HG02884 (cell line): Measurements from ENCODE around the gene DGUOK.
"Not testable (repeated sequence)": the region's sequence is repeated elsewhere in the genome, so short reads cannot be mapped to it uniquely, and the experiment has no call there.

Experiments
- ATAC-seq: cut with Tn5 transposase; IDR thresholded peaks from one replicate; pipeline ENCODE4 v1.9.1; 2021; ENCODE audit warnings: mild to moderate bottlenecking, moderate library complexity; ENCODE audit not compliant: unreplicated experiment

DGUOK gene

DNA sequence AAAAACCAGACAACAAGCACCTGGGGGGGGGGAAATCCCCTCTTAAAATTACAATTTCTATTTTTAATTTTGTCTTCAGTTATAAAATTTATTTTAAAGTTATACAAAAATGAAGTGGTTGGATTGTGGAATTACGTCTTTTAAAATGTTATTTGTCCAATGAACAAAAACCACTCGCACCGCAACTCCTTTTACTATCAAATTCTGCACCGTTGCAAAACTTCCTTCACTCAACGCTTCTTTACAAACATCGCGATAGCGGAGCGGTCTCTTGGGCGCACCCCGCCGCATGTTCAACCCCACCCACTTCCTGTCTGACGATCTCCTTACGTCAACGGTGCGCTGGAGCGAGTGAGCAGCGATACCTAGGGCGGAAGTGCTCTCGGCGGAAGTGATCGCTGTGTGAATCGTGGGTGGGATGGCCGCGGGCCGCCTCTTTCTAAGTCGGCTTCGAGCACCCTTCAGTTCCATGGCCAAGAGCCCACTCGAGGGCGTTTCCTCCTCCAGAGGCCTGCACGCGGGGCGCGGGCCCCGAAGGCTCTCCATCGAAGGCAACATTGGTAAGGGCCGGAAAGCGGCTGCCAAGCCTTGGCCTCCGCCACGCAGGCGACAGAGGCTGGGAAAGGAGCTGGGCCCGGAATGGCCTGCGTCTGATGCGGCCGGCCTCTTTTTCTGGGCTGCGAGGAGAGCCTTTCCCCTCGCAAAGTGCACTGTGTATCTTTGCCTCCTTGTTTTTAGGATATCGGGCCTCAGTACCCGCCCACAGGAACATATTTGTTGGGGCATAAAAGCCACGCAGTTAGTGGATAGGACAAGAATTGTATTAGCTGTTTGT lies at the start of gene DGUOK:
DGUOK (plus strand) TSS at position 388 of the 835 bp plus-strand sequence; CDS start at position 419, 31 bp downstream.
- ATAC-seq, result peak; percentile 98

DNA sequence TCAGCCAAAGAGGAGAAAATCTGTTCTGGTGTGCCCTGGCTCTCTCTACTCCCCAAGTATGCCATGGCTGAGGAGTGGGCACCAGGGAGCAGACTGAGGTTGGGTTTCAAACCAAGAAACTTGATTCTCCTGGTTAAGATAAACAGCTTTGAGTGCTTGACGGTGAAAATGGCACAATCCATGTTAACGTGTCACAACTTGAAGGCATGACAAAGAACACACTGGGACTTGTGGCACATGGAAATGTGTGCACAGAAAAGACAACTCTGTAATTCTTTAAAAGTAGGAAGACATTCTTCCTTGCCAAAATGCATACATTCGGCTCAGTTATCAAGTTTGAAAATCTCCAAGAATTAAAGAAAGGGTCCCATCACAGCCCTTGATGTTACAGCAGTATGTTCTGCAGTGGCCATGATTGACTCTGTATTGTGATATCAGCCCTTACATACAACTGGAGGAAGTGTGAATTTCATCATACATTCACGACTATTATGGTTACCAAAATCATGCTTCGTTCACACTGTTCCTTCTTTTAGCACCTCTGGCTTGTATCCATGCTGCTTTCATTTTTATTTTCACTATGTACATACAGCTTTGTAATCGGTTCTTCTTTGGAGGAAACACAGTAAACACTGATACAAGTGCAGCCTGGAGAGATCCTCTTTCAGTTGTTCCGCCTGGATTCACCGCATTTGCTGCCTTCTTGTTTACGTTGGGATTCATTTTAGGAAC lies 49.4 kb upstream of the DGUOK start:
- no peak for ATAC-seq

DNA sequence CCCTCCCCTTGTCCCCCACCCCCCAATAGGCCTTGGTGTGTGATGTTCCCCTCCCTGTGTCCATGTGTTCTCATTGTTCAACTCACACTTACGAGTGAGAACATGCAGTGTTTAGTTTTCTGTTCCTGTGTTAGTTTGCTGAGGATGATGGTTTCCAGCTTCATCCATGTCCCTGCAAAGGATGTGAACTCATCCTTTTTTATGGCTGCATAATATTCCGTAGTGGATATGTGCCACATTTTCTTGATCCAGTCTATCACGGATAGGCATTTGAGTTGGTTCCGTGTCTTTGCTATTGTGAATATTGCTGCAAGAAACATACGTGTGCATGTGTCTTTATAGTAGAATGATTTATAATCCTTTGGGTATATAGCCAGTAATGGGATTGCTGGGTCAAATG lies 48.7 kb upstream of the DGUOK start:
- not testable (repeated sequence) for ATAC-seq

DNA sequence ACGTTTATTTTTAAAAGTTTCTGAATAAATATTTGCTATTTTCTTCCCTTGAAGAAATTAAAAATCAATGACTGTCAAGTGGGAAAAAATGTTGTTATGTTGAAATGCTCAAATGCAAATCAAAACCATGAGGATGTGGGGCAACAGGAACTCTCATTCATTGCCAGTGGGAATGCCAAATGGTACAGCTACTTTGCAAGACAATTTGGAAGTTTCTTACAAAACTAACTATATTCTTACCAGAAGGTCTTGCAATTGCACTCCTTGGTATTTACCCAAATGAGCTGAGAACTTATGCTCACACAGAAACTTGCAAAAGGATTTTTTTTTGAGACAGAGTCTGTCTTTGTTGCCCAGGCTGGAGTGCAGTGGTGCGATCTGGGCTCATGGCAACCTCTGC lies 41.3 kb upstream of the DGUOK start:
- ATAC-seq, result no peak

DNA sequence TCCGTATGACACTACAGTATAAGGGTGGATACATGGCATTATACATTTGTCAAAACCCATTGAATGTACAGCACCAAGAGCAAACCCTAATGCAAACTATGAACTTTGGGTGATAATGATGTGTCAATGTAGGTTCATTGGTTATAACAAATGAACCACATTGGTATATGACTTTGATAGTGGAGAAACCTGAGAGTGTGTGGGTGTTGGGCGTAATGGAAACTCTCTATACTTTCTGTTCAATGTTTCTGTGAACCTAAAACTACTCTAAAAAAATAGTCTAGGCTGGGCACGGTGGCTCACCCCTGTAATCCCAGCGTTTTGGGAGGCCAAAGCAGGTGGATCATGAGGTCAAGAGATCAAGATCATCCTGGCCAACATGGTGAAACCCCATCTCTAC lies 40.3 kb upstream of the DGUOK start:
- ATAC-seq, result no peak

DNA sequence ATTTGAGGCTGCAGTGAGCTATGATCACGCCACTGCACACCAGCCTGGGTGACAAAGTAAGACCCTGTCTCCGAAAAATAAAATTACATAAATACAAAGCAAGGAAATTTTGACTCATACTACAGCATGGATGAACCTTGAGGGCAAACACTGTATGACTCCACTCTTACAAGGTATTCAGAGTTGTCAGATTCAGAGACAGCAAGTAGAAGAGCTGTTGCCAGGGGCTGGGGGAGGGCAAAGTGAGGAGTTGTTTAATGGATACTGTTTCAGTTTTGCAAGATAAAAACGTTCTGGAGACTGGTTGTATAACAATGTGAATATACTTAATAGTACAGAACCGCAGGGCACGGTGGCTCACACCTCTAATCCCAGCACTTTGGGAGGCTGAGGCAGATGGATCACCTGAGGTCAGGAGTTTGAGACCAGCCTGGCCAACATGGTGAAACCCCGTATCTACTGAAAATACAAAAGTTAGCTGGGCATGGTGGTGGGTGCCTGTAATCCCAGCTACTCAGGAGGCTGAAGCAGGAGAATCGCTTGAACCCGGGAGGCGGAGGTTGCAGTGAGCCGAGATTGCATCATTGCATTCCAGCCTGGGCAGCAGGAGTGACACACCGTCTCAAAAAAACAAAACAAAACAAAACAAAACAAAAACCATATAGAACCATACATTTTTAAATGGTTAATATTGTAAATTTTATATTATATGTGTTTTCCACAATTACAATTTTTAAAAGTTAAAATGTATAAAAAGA lies 38.9 kb upstream of the DGUOK start:
- not testable (repeated sequence) for ATAC-seq

DNA sequence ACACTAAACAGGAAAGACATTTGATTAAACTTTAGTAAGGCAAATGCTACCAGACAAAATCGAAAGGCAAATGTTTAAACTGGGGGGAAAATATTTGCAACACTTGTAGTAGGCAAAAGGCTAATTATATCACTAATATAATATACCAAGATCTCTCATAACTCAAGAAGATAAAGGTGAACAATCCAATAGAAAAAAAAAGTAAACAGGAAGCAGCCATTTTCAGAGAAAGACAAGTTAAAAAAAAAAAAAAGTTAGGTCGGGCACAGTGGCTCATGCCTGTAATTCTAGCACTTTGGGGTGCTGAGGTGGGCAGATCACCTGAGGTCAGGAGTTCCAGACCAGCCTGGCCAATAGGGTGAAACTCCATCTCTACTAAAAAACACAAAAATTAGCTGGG lies 38.3 kb upstream of the DGUOK start:
- ATAC-seq, result no peak

DNA sequence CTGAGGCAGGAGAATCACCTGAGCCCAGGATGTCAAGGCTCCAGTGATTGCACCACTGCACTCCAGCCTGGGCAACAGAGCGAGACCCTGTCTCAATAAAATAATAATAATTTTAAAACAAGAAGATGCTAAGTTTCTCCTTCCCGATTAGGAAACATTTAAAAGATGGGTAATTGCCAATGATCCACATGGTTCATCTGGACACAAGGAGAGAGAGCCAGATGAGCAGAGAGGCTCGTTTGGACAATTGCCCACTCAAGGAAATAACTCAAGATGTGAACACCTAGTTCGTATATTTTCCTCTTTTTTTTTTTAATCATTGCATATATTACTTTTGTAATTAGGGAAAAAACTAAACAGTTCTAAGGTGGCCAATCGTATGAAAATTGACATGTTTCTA lies 37.5 kb upstream of the DGUOK start:
- ATAC-seq, result no peak

DNA sequence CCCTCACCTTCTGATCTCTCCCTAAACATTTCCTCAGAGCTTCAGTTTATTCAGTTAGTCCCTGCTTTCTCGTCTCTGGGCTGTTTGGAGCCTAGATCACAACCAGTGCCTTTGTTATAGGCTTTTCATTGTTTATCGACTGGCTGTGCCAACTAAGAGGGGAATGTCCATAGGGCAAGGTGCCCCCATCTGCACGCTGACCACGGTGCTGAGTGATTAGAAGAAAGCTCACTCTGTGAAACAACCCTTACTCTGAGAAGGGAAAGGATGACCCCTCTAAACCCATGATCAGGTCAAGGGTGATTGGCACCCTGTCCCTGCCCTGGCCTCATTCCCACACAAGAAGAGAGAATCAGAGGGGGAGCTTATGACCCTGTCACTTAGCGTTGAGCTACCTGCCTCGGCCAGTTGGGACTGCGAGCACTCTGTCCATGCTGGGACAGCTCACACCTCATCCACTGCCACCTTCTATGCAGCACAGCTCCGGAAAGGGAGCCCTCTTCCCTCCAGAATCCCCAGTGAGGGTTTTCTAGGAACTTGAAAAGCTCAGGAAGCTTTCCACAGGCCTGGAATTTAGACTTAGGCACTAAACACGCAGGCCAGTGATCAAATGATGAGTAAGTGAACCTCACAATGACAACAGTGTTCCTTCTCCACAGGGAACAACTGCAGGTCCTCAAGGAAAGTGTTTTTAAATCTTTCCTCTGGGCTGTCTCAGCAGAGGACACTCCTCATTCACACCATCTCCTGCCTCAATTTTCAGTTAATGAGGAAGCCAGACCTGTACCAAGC lies 36.2 kb upstream of the DGUOK start:
- no peak for ATAC-seq

DNA sequence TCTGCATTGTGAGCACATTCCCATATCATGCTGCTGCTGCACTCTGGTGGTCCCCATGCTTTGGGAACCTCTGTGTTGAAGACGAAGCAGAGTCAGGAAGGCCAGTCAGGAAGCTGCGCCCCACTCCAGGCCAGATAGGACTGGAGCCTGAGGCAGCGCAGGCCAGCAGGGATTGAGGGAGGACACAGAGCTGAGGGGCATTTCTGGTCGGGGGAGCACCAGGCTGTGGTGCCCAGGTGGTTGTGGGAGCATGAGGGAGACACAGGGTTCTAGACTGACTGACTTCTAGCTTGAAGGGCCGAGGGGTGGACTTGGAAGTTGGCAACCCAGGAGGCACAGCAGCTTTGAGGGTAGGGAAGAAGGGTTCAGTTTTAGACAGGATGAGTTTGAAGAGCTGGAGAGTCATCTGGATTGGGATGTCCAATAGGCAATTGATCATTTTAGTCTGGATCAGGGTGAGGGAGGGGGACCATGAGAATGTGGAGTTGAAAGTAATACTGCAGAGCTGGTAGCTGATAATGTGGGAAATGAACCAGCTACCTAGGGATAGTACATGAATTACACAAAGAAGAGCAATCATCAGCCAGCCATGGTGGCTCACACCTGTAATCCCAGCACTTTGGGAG lies 35.3 kb upstream of the DGUOK start:
- ATAC-seq, result no peak

DNA sequence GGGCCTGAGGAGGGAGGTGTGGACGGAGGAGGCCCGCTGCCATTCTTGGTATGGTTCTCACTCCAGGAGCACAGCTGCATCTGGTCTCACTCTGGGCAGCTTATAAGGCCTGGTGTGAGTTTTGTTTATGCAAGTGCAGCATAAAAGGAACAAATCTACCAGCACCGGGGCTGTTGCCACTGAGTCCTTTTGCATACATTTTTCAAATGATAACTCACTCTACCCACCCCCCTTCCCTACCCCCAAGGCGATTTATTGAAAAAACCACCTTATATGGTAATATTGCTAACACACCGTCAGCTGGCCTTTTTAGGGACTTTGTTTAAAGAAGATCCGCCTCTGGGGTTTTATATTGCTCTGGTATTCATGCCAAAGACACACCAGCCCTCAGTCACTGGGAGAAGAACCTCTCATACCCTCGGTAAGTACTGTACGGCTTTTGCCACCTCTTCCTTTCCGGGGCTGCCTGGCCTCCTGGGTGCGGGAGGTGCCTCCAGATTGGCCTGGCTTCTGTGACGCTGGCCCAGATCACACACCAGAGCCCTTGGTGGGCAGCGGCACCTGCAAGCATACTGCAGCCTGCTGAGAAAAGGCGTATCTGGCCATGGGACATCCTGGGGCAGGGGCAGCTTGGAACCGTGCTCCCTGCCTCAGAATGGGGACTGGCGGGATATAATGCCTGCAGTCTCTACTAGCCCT lies 33.9 kb upstream of the DGUOK start, which contains the start of gene ACTG2:
ACTG2 (plus strand) TSS at position 378 of the 699 bp plus-strand sequence. CDS start 8,304 bp downstream, outside the sequence.
- ATAC-seq, result no peak

DNA sequence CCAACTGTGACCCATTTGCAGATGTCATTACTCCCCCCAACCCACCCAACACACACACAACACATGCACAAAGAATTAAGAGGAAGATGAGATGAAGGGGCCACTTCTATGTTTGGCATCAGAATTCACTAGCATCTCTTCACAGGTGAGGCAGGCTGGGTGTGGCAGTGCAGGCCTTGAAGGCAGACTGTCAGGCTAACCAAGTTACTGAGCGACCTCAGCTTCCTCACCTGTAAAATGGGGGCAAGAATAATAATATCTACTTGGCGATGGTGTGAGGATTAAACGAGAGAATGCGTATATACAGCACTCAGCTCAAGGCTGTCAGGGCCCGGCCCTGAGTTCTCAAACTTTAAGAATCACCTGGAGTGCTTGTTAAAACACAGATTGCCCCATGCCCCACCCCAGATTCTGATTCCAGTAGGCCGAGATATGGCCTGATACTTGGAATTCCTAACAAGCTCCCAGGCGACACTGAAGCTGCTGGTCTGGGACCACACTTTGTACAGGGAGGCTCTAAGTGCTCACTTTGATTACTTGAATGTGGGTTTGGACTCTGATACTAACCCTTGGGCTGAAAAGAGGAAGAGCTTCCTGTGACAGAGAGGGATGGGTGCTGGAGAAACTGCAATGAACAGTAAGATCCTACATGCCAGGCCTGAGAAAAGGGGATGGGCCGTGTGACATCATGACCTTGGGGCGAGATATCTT lies 32.8 kb upstream of the DGUOK start:
- ATAC-seq, result no peak

DNA sequence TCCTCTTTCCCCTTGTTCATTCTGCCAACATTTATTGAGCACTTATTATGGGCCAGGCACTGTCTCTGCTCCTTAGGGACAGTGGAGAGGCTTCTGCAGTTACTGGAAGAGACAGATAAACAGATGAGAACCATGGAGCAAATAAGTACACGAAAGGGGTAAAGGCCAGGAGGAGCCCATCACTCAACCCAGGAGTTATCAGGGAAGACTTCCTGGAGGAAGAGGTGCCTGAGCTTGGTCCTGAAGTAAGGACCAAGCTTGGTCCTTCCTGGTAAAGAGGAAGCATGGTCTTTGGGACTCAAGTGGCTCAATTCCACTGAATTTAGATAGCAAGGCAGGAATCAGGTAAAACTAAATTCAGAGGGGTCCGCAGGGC lies 32.2 kb upstream of the DGUOK start:
- ATAC-seq, result no peak

DNA sequence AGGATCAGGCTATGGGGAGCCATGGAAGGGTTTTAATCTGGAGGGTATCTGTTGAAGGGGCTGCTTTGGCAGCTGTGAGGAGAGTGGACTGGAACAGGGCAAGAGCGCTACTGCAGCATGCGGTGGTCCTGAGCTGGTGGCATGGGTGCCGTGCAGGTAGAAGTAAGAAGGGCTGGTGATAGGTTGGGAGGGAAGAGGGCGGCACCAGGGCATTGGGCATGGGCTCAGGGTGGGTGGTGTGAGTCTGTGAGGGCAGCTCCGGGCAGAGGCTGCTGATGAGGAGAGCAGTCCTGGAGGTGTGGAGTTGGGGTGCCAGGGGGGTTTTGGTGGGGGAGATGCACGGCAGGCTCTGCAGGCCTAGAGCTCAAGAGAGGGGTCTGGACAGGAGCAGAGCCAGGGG lies 31.8 kb upstream of the DGUOK start:
- no peak for ATAC-seq

DNA sequence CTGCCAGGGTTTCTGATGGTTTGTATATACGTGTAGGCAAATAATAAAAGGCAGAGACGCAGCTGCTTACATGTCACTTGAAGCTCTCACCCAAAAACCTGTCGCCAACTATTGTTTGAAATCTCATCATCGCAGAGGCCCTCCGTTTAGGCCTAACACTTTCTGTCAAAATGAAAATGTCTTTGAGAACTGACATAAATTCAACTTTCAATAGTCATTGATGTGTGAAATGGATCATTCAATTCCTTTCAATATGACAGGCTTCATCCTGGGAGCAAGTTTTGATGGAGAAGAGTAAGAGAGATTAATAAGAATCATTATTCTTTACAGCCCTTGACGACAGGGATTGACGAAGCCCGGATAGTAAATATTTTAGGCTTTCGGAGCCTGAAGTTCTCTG lies 31.2 kb upstream of the DGUOK start:
- no peak for ATAC-seq

DNA sequence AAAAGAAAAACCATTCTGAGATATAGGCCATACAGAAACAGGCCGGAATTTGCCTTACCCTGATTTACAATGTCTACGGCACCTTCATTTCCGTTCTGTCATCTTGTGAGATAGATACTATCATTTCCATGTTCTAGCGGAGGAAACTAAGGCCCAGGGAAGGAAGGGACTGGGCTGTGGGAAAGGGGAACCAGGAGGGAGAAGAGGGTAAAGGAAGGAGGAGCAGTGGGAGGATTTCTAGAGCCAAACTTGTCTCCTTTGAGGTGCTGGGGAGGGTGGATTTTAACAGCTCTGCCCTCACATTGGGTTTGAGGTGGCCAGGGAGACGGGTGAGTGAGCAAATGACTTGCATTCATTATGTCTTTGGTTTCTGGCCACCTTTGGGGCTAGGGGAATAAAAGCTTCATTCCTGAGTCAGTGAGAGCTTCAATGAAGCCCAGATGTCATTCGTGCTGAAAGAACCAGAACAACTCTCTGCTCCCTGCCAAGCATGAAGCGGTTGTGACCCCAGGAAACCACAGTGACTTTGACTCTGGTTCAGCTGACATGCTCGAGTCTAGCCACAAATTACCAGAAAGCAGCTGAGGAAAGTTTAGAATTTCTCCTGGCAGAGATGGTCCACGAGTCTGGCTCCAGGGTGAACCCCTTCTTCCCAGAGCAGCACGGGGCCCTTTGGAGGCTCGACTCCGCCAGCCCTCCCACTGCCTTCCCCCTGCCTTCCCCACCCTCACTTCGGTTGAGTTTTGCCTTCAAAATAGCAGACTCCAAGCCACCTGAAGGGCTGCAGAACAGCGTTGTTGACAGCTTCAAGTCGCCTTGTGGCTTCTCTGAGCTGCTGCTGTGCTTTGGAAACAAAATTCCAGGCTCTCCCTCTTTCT lies 30.1 kb upstream of the DGUOK start:
- peak; percentile 66 for ATAC-seq

DNA sequence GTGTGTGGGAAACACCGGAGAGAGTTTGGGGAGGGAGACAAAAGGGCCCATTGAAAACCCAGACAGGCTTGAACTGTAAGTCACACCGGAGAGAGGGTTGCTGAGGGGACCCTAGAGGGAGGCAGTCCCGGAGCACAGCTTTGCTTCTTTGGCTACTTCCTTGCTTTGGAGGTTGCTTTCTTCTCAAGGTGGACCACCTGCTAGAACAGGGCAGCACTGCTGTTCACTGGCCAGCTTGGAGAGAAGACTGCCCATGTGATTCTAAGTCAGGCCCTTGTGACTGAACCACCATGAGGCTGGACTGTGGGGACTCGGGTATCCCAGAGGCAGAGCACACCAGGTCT lies 29.5 kb upstream of the DGUOK start:
- ATAC-seq, result no peak

DNA sequence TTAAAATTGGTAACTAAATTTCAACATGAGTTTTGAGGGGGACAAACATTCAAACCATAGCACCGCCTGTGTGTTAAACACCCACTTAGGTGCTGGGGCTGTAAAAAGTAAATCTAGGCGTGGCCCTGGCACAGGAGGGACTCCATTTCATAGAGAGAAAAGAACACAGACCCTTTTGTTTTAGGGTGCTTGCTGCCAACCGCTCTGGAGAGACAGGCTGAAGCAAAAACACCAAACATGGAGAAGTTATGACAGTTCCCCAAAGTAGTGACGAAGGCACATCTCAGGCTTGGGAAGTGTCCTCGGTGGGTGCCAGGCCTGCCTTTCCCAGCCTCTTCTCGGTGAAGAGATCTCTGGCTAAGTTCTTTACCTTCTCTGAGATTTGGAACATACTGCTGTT lies 28.7 kb upstream of the DGUOK start:
- ATAC-seq, result no peak
